Measurements from ENCODE around the gene ARHGAP25.

- no peak for TF ChIP-seq CTCF (conservative IDR thresholded peaks at IDR 0.05 in 1 of 2, IDR thresholded peaks at IDR 0.05 in 1 of 2; ENCODE audit: low read depth in 1 of 2, low read length in 2 of 2)
- TF ChIP-seq EZH2 (IDR thresholded peaks at IDR 0.05; ENCODE audit: low read length, missing control alignments), result no peak
These were observed 21.6 kb downstream of the ARHGAP25 start for GRCh38 chr2:68756178-68756577.

All from fibroblast of lung (primary cell).